Spinal cord (tissue), 10 donors: ENCODE results near the gene NSDHL. TPM values are rescaled to one million over a fixed set of nuclear protein-coding genes. Genes with fewer than 3 reads are reported as not detected.

ENCODE experiments used
- DNase-seq, 6 donors: peaks; one replicate each; pipeline versions ENCODE4 v3.0.0 to v3.0.0-alpha.2; 2013 to 2015; ENCODE audit warnings: low spot score in 6 of 6, low read depth in 4 of 6
- H3K27ac ChIP-seq: one replicate; pipeline ENCODE4 v1.5.1; 2013; ENCODE audit warnings: low read depth, low read length, control low read depth
- H3K27me3 ChIP-seq: one replicate; pipeline ENCODE4 v1.6.1; 2013; ENCODE audit warnings: low read length; ENCODE audit not compliant: control insufficient read depth, insufficient read depth
- H3K36me3 ChIP-seq: one replicate; pipeline ENCODE4 v1.6.1; 2013; ENCODE audit warnings: low read length; ENCODE audit not compliant: control insufficient read depth, insufficient read depth
- H3K4me1 ChIP-seq: one replicate; pipeline ENCODE4 v1.6.1; 2013; ENCODE audit warnings: low read length; ENCODE audit not compliant: control insufficient read depth, insufficient read depth
- H3K4me3 ChIP-seq: one replicate; pipeline ENCODE4 v1.5.1; 2013; ENCODE audit warnings: low read depth, low read length, control low read depth
- H3K9me3 ChIP-seq: one replicate; pipeline ENCODE4 v1.6.1; 2013; ENCODE audit warnings: low read length; ENCODE audit not compliant: control insufficient read depth, insufficient read depth
- WGBS: methylation state at CpG from one replicate; pipeline ENCODE4 v1.1.5; 2013; ENCODE audit warnings: missing lambda C conversion rate; ENCODE audit not compliant: insufficient coverage; 5-methylcytosine and 5-hydroxymethylcytosine counted together
- polyA plus RNA-seq, 2 donors: library from polyadenylated mRNA; unstranded; fragments of 120-200 nt; gene quantifications; one replicate each; pipeline ENCODE4 v1.2.1, GENCODE V29; 2013; ENCODE audit not compliant: insufficient read length in 2 of 2
- total RNA-seq, 2 donors: library from RNA; depleted of rRNA in 1 of 2; stranded (reverse); fragments of 120-200 nt in 1 of 2; fragments of >200 nt in 1 of 2; gene quantifications; one replicate each; pipeline versions ENCODE4 v1.2.3 to v1.2.4, GENCODE V29; 2013 to 2014
- donor health status: healthy.

Gene NSDHL
- total and polyA plus RNA-seq, 4 donors = 18.0 to 49.5 (median 28.8) TPM

GRCh38 chrX:152866386-152866785, 35.5 kb downstream of the NSDHL start:
- no peak overlapping the region for H3K27ac ChIP-seq
- no peak overlapping the region for H3K4me3 ChIP-seq
- H3K4me1 ChIP-seq = no peaks in the 10 kb centered on the region
- WGBS = 87% methylated on average over 4 of the region's 5 CpGs
- no peaks in the 10 kb centered on the region for H3K27me3 ChIP-seq
- no peaks in the 10 kb centered on the region for H3K9me3 ChIP-seq
- peak in 1 of 6 donors; percentile 51 for DNase-seq
- H3K36me3 ChIP-seq = peaks cover 51% of the 10 kb centered on the region

GRCh38 chrX:152869972-152870371, 39.1 kb downstream of the NSDHL start:
- 84% methylated on average over 3 of the region's 7 CpGs for WGBS
- no peaks in the 10 kb centered on the region for H3K27me3 ChIP-seq

GRCh38 chrX:152871260-152871659, 40.4 kb downstream of the NSDHL start:
- WGBS = 76% methylated on average over 9 of the region's 9 CpGs
- Histone ChIP-seq H3K4me1 (no peaks in the 10 kb centered on the region), H3K9me3 (no peaks in the 10 kb centered on the region), H3K4me3 (no peak overlapping the region), H3K36me3 (peaks cover 35% of the 10 kb centered on the region), H3K27me3 (no peaks in the 10 kb centered on the region), H3K27ac (no peak overlapping the region)
- DNase-seq = no peak

More at GRCh38 chrX:152869972-152870371, 39.1 kb downstream of the NSDHL start:
- Histone ChIP-seq H3K9me3 (no peaks in the 10 kb centered on the region), H3K4me1 (no peaks in the 10 kb centered on the region), H3K36me3 (peaks cover 46% of the 10 kb centered on the region), H3K4me3 (no peak overlapping the region), H3K27ac (no peak overlapping the region)
- DNase-seq = no peak

- no peaks in the 10 kb centered on the region for H3K9me3 ChIP-seq
- no peak overlapping the region for H3K27ac ChIP-seq
- H3K4me1 ChIP-seq = no peaks in the 10 kb centered on the region
- no peaks in the 10 kb centered on the region for H3K27me3 ChIP-seq
- WGBS = 50% methylated on average over 1 of the region's 2 CpGs
- DNase-seq = peak in 1 of 6 donors; percentile 19
- H3K4me3 ChIP-seq = no peak overlapping the region
- H3K36me3 ChIP-seq = peaks cover 29% of the 10 kb centered on the region
Observed at GRCh38 chrX:152872522-152872921, 41.7 kb downstream of the NSDHL start.

GRCh38 chrX:152873361-152873760, 42.5 kb downstream of the NSDHL start:
- Histone ChIP-seq H3K4me3 (no peak overlapping the region), H3K36me3 (peaks cover 21% of the 10 kb centered on the region), H3K4me1 (no peaks in the 10 kb centered on the region), H3K27me3 (no peaks in the 10 kb centered on the region), H3K9me3 (no peaks in the 10 kb centered on the region), H3K27ac (no peak overlapping the region)
- DNase-seq = no peak
- WGBS = 47% methylated on average over 2 of the region's 2 CpGs

- Histone ChIP-seq H3K4me1 (no peaks in the 10 kb centered on the region), H3K36me3 (peaks cover 3% of the 10 kb centered on the region), H3K9me3 (no peaks in the 10 kb centered on the region), H3K27ac (no peak overlapping the region), H3K4me3 (no peak overlapping the region), H3K27me3 (no peaks in the 10 kb centered on the region)
- DNase-seq = no peak
- WGBS = 81% methylated on average over 10 of the region's 10 CpGs
Observed at GRCh38 chrX:152876931-152877840, 46.3 kb downstream of the NSDHL start.

- Histone ChIP-seq H3K9me3 (no peaks in the 10 kb centered on the region), H3K36me3 (no peaks in the 10 kb centered on the region), H3K27ac (no peak overlapping the region), H3K4me1 (no peaks in the 10 kb centered on the region), H3K4me3 (no peak overlapping the region), H3K27me3 (no peaks in the 10 kb centered on the region)
- 72% methylated on average over 14 of the region's 16 CpGs for WGBS
- DNase-seq = no peak
Observed at GRCh38 chrX:152878976-152879755, 48.3 kb downstream of the NSDHL start.

GRCh38 chrX:152881289-152881688, 50.4 kb downstream of the NSDHL start:
- H3K9me3 ChIP-seq = no peaks in the 10 kb centered on the region
- H3K27me3 ChIP-seq = no peaks in the 10 kb centered on the region
- no CpG with 5 or more reads among the region's 2 CpGs for WGBS
- no peak overlapping the region for H3K27ac ChIP-seq
- no peaks in the 10 kb centered on the region for H3K36me3 ChIP-seq
- no peak for DNase-seq
- H3K4me1 ChIP-seq = no peaks in the 10 kb centered on the region
- no peak overlapping the region for H3K4me3 ChIP-seq

GRCh38 chrX:152884171-152884570, 53.3 kb downstream of the NSDHL start:
- Histone ChIP-seq H3K4me3 (no peak overlapping the region), H3K27ac (no peak overlapping the region), H3K4me1 (no peaks in the 10 kb centered on the region), H3K36me3 (no peaks in the 10 kb centered on the region), H3K9me3 (no peaks in the 10 kb centered on the region), H3K27me3 (no peaks in the 10 kb centered on the region)
- no peak for DNase-seq
- WGBS = 37% methylated on average over 5 of the region's 6 CpGs
